HCT116 (cell line): ENCODE data around the gene GSTT4. TPM values are rescaled to one million over a fixed set of nuclear protein-coding genes. Genes with fewer than 3 reads are reported as not detected.
"Not testable (repeated sequence)": the region's sequence is repeated elsewhere in the genome, so short reads cannot be mapped to it uniquely, and the experiment has no call there.

Experiments used
- ATAC-seq: fragments of 200-7000 bp; cut with Tn5 transposase; 2 replicates; pipeline ENCODE4 v1.9.1; 2020; ENCODE audit warnings: mild to moderate bottlenecking, moderate library complexity
- BruUV-seq: library from RNA; stranded (reverse); fragments of 400-500 nt; replicated peaks from 2 replicates; lab custom pipeline; 2021; lab: Mats Ljungman, UMichigan
- CTCF ChIA-PET: fragments of 300-600 bp; sonication (Branson Sonifier 250); formaldehyde crosslinking; loops from one replicate; lab custom pipeline; 2021; ENCODE audit warnings: antibody characterized with exemption; lab: Charles Lee
- POLR2A ChIA-PET: fragments of 300-600, 350-600 bp; sonication (Branson Sonifier 250); formaldehyde crosslinking; loops from one replicate; lab custom pipeline; 2021; ENCODE audit warnings: antibody characterized with exemption; lab: Charles Lee
- RAD21 ChIA-PET, 2 experiments: fragments of 300-600 bp; sonication (Branson Sonifier 250); formaldehyde crosslinking; loops; one replicate each; lab custom pipeline; 2023; ENCODE audit warnings: low total read pairs in 2 of 2; ENCODE audit not compliant: uncharacterized antibody in 2 of 2, unreplicated experiment in 2 of 2, low non-redundant PET in 1 of 2; lab: Charles Lee
- DNase-seq: peaks from one replicate; pipeline ENCODE4 v3.0.0-alpha.2; 2010; ENCODE audit warnings: low read depth, low spot score
- H2AFZ ChIP-seq: fragments of 200-600 bp; shearing (Covaris generic), sonication (generic); 2 replicates; pipeline ENCODE4 v1.6.1; 2017; ENCODE audit warnings: low read depth, mixed run types, mixed read lengths, antibody characterized with exemption, low read length; ENCODE audit not compliant: poor library complexity, severe bottlenecking
- H3K27ac ChIP-seq: 2 replicates; pipeline ENCODE4 v1.5.1; 2012; ENCODE audit warnings: low read depth, low read length
- H3K27me3 ChIP-seq: fragments of 200-600 bp; sonication (generic); 2 replicates; pipeline ENCODE4 v1.6.1; 2016; ENCODE audit warnings: mixed run types, low read length, mixed read lengths; ENCODE audit not compliant: insufficient read depth
- H3K36me3 ChIP-seq, 2 experiments: fragments of 200-500 bp in 1 of 2; fragments of 200-600 bp in 1 of 2; sonication (Bioruptor generic) in 1 of 2; sonication (generic) in 1 of 2; 2 replicates each; pipeline versions ENCODE4 v1.5.1 to v1.6.1; 2014 to 2016; ENCODE audit warnings: low read length in 2 of 2, inconsistent platforms in 1 of 2, mixed read lengths in 1 of 2, mixed run types in 1 of 2; ENCODE audit not compliant: insufficient read depth in 2 of 2, control insufficient read depth in 1 of 2
- H3K4me1 ChIP-seq, 2 experiments: fragments of 200-600 bp in 1 of 2; sonication (generic) in 1 of 2; 2 replicates each; pipeline versions ENCODE4 v1.5.1 to v1.6.1; 2012 to 2017; ENCODE audit warnings: low read length in 2 of 2, inconsistent platforms in 1 of 2, mild to moderate bottlenecking in 1 of 2, mixed read lengths in 1 of 2, mixed run types in 1 of 2, moderate library complexity in 1 of 2; ENCODE audit not compliant: insufficient read depth in 2 of 2, control insufficient read depth in 1 of 2
- H3K4me2 ChIP-seq: fragments of 200-600 bp; sonication (generic); 2 replicates; pipeline ENCODE4 v1.6.1; 2017; ENCODE audit warnings: mixed run types, low read length, mixed read lengths
- H3K4me3 ChIP-seq, 2 experiments: fragments of 200-600 bp in 1 of 2; sonication (generic) in 1 of 2; replicated peaks in 1 of 2; 2 replicates each; pipeline ENCODE4 v1.5.1; 2011 to 2016; ENCODE audit warnings: low read length in 2 of 2, control low read depth in 1 of 2, low read depth in 1 of 2, mild to moderate bottlenecking in 1 of 2, mixed read lengths in 1 of 2, mixed run types in 1 of 2
- H3K79me2 ChIP-seq: fragments of 200-600 bp; sonication (generic); 2 replicates; pipeline ENCODE4 v1.6.1; 2017; ENCODE audit warnings: mild to moderate bottlenecking, mixed run types, low read length, moderate library complexity, mixed read lengths; ENCODE audit not compliant: insufficient read depth
- H3K9ac ChIP-seq: fragments of 200-600 bp; sonication (generic); 2 replicates; pipeline ENCODE4 v1.6.1; 2016; ENCODE audit warnings: low read length, mixed read lengths
- H3K9me2 ChIP-seq: fragments of 200-600 bp; sonication (generic), shearing (Covaris generic); 2 replicates; pipeline ENCODE4 v1.6.1; 2017; ENCODE audit warnings: mixed run types, mild to moderate bottlenecking, moderate library complexity; ENCODE audit not compliant: insufficient read depth
- H3K9me3 ChIP-seq, 2 experiments: fragments of 200-500 bp in 1 of 2; fragments of 200-600 bp in 1 of 2; sonication (Bioruptor generic) in 1 of 2; sonication (generic) in 1 of 2; 2 replicates each; pipeline ENCODE4 v1.6.1; 2014 to 2017; ENCODE audit warnings: low read length in 2 of 2, mixed read lengths in 2 of 2, inconsistent platforms in 1 of 2, low read depth in 1 of 2, mild to moderate bottlenecking in 1 of 2, mixed run types in 1 of 2, moderate library complexity in 1 of 2; ENCODE audit not compliant: control insufficient read depth in 1 of 2, insufficient read depth in 1 of 2
- H4K20me1 ChIP-seq: fragments of 200-600 bp; sonication (generic), shearing (Covaris generic); 2 replicates; pipeline ENCODE4 v1.6.1; 2017; ENCODE audit warnings: mixed run types, mild to moderate bottlenecking, moderate library complexity; ENCODE audit not compliant: insufficient read depth
- CTCF ChIP-seq, 3 experiments: fragments of 200-600 bp in 1 of 3; sonication (generic) in 1 of 3; IDR thresholded peaks in 2 of 3; conservative IDR thresholded peaks in 1 of 3; 2 replicates each; pipeline ENCODE4 v1.5.1; 2012 to 2017; ENCODE audit warnings: low read depth in 2 of 3, low read length in 2 of 3, antibody characterized with exemption in 1 of 3, borderline replicate concordance in 1 of 3, control low read depth in 1 of 3, mild to moderate bottlenecking in 1 of 3, mixed read lengths in 1 of 3, mixed run types in 1 of 3, moderate library complexity in 1 of 3; ENCODE audit not compliant: insufficient read depth in 1 of 3
- FOSL1 ChIP-seq: IDR thresholded peaks from 2 replicates; pipeline ENCODE4 v1.6.1; 2012; ENCODE audit warnings: low read depth
- MAX ChIP-seq: IDR thresholded peaks from 2 replicates; pipeline ENCODE4 v1.6.1; 2012
- POLR2A ChIP-seq: IDR thresholded peaks from 2 replicates; pipeline ENCODE4 v1.7.0; 2011; ENCODE audit warnings: borderline replicate concordance; ENCODE audit not compliant: insufficient read depth, insufficient read length; ENCODE audit errors: extremely low read depth
- RAD21 ChIP-seq: IDR thresholded peaks from 2 replicates; pipeline ENCODE4 v1.6.1; 2012; ENCODE audit warnings: low read depth, mild to moderate bottlenecking
- SP1 ChIP-seq: IDR thresholded peaks from 2 replicates; pipeline ENCODE4 v1.6.1; 2012; ENCODE audit warnings: low read depth
- SRF ChIP-seq: IDR thresholded peaks from 2 replicates; pipeline ENCODE4 v1.6.1; 2012; ENCODE audit warnings: low read depth
- TCF7L2 ChIP-seq: IDR thresholded peaks from 2 replicates; pipeline ENCODE4 v1.7.0; 2011; ENCODE audit warnings: borderline replicate concordance, inconsistent platforms; ENCODE audit not compliant: insufficient read depth, insufficient read length; ENCODE audit errors: extremely low read depth
- ZFX ChIP-seq: fragments of 450-650 bp; IDR thresholded peaks from 2 replicates; pipeline ENCODE4 v1.6.1; 2017
- intact Hi-C: fragments of 100-400 bp; cut with micrococcal nuclease; formaldehyde crosslinking; loops from 2 replicates; pipeline ENCODE4 v1.10.0; 2022
- total RNA-seq: library from RNA; stranded (reverse); gene quantifications from one replicate; pipeline ENCODE4 v1.2.1, GENCODE V29; 2021; ENCODE audit not compliant: unreplicated experiment

GSTT4 gene
- total RNA-seq, 1 experiment from 2014 or later: not detected

GRCh38 chr22:23984430-23984829 is 20.8 kb downstream of the GSTT4 start:
- Histone ChIP-seq H2AFZ (peak overlapping the region; percentile 61), H3K27ac (no peak overlapping the region), H3K36me3 (no peaks in the 10 kb centered on the region), H3K4me2 (no peak overlapping the region), H3K9ac (no peak overlapping the region), H3K4me1 (no peaks in the 10 kb centered on the region), H4K20me1 (no peaks in the 10 kb centered on the region), H3K27me3 (no peaks in the 10 kb centered on the region)
- RAD21 ChIA-PET: no interaction called here
- intact Hi-C loops: loop anchor here (5.0 to 10.0 kb wide), 3 partner anchors 193 to 540 kb away; no protein-coding TSS in a partner anchor
- ATAC-seq: peak; percentile 66
- no TSS peak for BruUV-seq
- no peak for TF ChIP-seq POLR2A
- peak; percentile 75 to 81 (median 76) for TF ChIP-seq CTCF (IDR thresholded peaks at IDR 0.05 in 2 of 3, conservative IDR thresholded peaks at IDR 0.05 in 1 of 3; ENCODE audit: borderline replicate concordance in 1 of 3, insufficient read depth in 1 of 3, low read depth in 2 of 3, low read length in 2 of 3)
- TF ChIP-seq TCF7L2: no peak
- TF ChIP-seq FOSL1: no peak
- peak; percentile 40; the same call in 1 of the 2 replicates for TF ChIP-seq MAX
- no peak for TF ChIP-seq SP1
- peak; percentile 30; the same call in 1 of the 2 replicates for TF ChIP-seq ZFX
- no peak for TF ChIP-seq SRF
- peak; percentile 89 for TF ChIP-seq RAD21
- TF ChIP-seq, all 23 proteins: peak for 4
- ChIA-PET POLR2A (no interaction called here), CTCF (interaction anchor here (1.0 kb wide), 2 partner anchors 191 to 263 kb away, joined by 4 to 17 read pairs; no protein-coding TSS in a partner anchor)
- no peak overlapping the region for H3K4me3 ChIP-seq
- H3K9me3 ChIP-seq: no peaks in the 10 kb centered on the region
- H3K9me2 ChIP-seq: no peaks in the 10 kb centered on the region
- no peaks in the 10 kb centered on the region for H3K79me2 ChIP-seq
- DNase-seq: peak; percentile 48

GRCh38 chr22:23980567-23980966 is 24.7 kb downstream of the GSTT4 start:
- intact Hi-C loops: loop anchor here (5.0 to 10.0 kb wide), 3 partner anchors 197 to 544 kb away; no protein-coding TSS in a partner anchor
- BruUV-seq: TSS peak; percentile 58

GRCh38 chr22:23979557-23980240 is 25.6 kb downstream of the GSTT4 start, which contains the start of gene GSTT2:
Gene GSTT2, plus strand, starts transcription at chr22:23980134.
- H3K9me3 ChIP-seq, RAD21 ChIA-PET, POLR2A ChIA-PET, H3K4me1 ChIP-seq, H3K27me3 ChIP-seq, H3K27ac ChIP-seq, H3K36me3 ChIP-seq, CTCF ChIA-PET, H4K20me1 ChIP-seq, H3K9me2 ChIP-seq, H3K79me2 ChIP-seq, H2AFZ ChIP-seq, DNase-seq: not testable (repeated sequence)
- H3K4me3 ChIP-seq: peak within 1 kb of the TSS; percentile 35 to 51
- intact Hi-C loops: loop anchor here (5.0 to 10.0 kb wide), 3 partner anchors 198 to 545 kb away; no protein-coding TSS in a partner anchor
- TSS peak; percentile 58 for BruUV-seq
- peak within 1 kb of the TSS; percentile 30; the same call in 1 of the 2 replicates for H3K9ac ChIP-seq
- peak; percentile 89 for ATAC-seq
- peak within 1 kb of the TSS; percentile 66 for H3K4me2 ChIP-seq

More at GRCh38 chr22:23980567-23980966, 24.7 kb downstream of the GSTT4 start:
- H4K20me1 ChIP-seq, H3K9me2 ChIP-seq, H3K27me3 ChIP-seq, H3K27ac ChIP-seq, POLR2A ChIA-PET, H2AFZ ChIP-seq, H3K36me3 ChIP-seq, H3K4me1 ChIP-seq, CTCF ChIA-PET, RAD21 ChIA-PET, H3K79me2 ChIP-seq, H3K9me3 ChIP-seq, DNase-seq, ATAC-seq: not testable (repeated sequence)
- Histone ChIP-seq H3K4me2 (peak overlapping the region; percentile 66), H3K9ac (peak overlapping the region; percentile 30; the same call in 1 of the 2 replicates), H3K4me3 (peak overlapping the region; percentile 35 to 51)
